ENCODE measurements around the gene GBGT1. TPM values are rescaled to one million over a fixed set of nuclear protein-coding genes. Genes with fewer than 3 reads are reported as not detected.

The GBGT1 gene
- total RNA-seq, 1 experiment from 2014 or later: 6.4 TPM

Other genes with a start within 250 kb of the GBGT1 start
- 27.7 and 28.9 TPM in 2 replicates for gene TSC1, start 219.3 kb downstream of the GBGT1 start, total RNA-seq (2014; rRNA removed; shearing (Covaris generic))
- not detected in 2 replicates for gene GFI1B, start 185.2 kb downstream of the GBGT1 start, total RNA-seq (2014; rRNA removed; shearing (Covaris generic))
- gene GTF3C5, start 132.9 kb downstream of the GBGT1 start, total RNA-seq (2014; rRNA removed; shearing (Covaris generic)): 118 and 133 TPM in 2 replicates
- gene CEL, start 101.9 kb downstream of the GBGT1 start, total RNA-seq (2014; rRNA removed; shearing (Covaris generic)): 0.18 and 0.29 TPM in 2 replicates
- gene RALGDS, start 42.7 kb downstream of the GBGT1 start, total RNA-seq (2014; rRNA removed; shearing (Covaris generic)): 21.5 and 21.8 TPM in 2 replicates
- not detected in 2 replicates for gene OBP2B, start 45.3 kb upstream of the GBGT1 start, total RNA-seq (2014; rRNA removed; shearing (Covaris generic))
- not detected in 2 replicates for gene ABO, start 111.3 kb upstream of the GBGT1 start, total RNA-seq (2014; rRNA removed; shearing (Covaris generic))
- 33.6 and 52.9 TPM in 2 replicates for gene SURF6, start 172.3 kb upstream of the GBGT1 start, total RNA-seq (2014; rRNA removed; shearing (Covaris generic))
- 22.0 and 28.2 TPM in 2 replicates for gene MED22, start 184.2 kb upstream of the GBGT1 start, total RNA-seq (2014; rRNA removed; shearing (Covaris generic))
- gene RPL7A, start 184.3 kb upstream of the GBGT1 start, total RNA-seq (2014; rRNA removed; shearing (Covaris generic)): 4,321 and 4,992 TPM in 2 replicates
- gene SURF1, start 192.6 kb upstream of the GBGT1 start, total RNA-seq (2014; rRNA removed; shearing (Covaris generic)): 46.4 and 57.8 TPM in 2 replicates
- 56.2 and 82.3 TPM in 2 replicates for gene SURF2, start 192.6 kb upstream of the GBGT1 start, total RNA-seq (2014; rRNA removed; shearing (Covaris generic))
- 477 and 493 TPM in 2 replicates for gene SURF4, start 212.1 kb upstream of the GBGT1 start, total RNA-seq (2014; rRNA removed; shearing (Covaris generic))
- gene STKLD1, start 212.5 kb upstream of the GBGT1 start, total RNA-seq (2014; rRNA removed; shearing (Covaris generic)): 0.17 and 1.6 TPM in 2 replicates